Measurements from ENCODE around the gene SPRR2F. TPM values are rescaled to one million over a fixed set of nuclear protein-coding genes. Genes with fewer than 3 reads are reported as not detected.

Gene SPRR2F
- total and polyA plus RNA-seq, 2 of the 4 experiments (the other 2 are of a cell fraction), result not detected

DNA sequence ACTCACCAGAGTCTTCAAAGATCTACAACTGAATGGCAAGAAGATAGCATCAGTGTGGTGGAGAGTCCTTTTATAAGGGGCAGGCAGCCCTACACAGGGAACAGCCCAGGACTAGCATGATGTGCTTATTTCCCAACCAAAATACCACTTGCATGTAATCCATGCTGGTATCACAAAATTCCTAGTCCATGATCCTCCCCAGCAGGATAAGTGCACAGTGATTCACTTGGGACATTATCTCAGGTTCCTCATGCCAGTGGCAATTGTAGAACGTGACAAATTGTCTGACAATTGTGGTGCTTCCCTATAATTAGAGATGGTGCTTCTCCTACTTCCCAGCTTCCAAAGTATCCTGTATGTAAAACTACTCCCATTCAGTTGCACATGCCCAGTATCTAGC, 37.5 kb upstream of the SPRR2F start, which contains the start of gene SPRR2G:
SPRR2G (minus strand) TSS at position 45 of the 400 bp plus-strand sequence. CDS start 780 bp downstream, outside the sequence.
- Histone ChIP-seq H4K8ac (ENCODE audit: low read depth in 2 of 2, low read length in 2 of 2) (no peak within 1 kb of the TSS), H3K4me2 (ENCODE audit: low read depth, low read length) (no peak within 1 kb of the TSS), H3K23ac (ENCODE audit: low read depth, low read length) (no peak within 1 kb of the TSS), H2AK5ac (ENCODE audit: low read depth, low read length) (no peak within 1 kb of the TSS), H2AK9ac (replicated peaks; ENCODE audit: low read depth, low read length, poor library complexity) (no peak within 1 kb of the TSS), H3K14ac (replicated peaks; ENCODE audit: low read depth, low read length) (no peak within 1 kb of the TSS), H3K4me3 (ENCODE audit: insufficient read depth, low read depth, low read length) (no peak within 1 kb of the TSS), H2BK15ac (ENCODE audit: low read depth, low read length) (no peak within 1 kb of the TSS), H2BK5ac (ENCODE audit: low read depth, low read length, poor library complexity, severe bottlenecking) (no peak within 1 kb of the TSS), H3K9ac (ENCODE audit: low read depth, low read length) (no peak within 1 kb of the TSS), H3K36me3 (ENCODE audit: control insufficient read depth, insufficient read depth, low read length) (no peaks in the 10 kb centered on the region), H3K9me3 (ENCODE audit: control insufficient read depth, insufficient read depth, low read length) (no peaks in the 10 kb centered on the region), H3K27ac (ENCODE audit: insufficient read depth, low read length) (no peak within 1 kb of the TSS), H4K91ac (ENCODE audit: insufficient read depth, low read depth, low read length) (no peak within 1 kb of the TSS), H4K20me1 (ENCODE audit: insufficient read depth, low read length) (no peaks in the 10 kb centered on the region), H3K9me1 (ENCODE audit: insufficient read depth, low read length) (no peaks in the 10 kb centered on the region), H3K18ac (ENCODE audit: low read depth, low read length) (no peak within 1 kb of the TSS), H3K79me1 (ENCODE audit: low read depth in 1 of 2, low read length in 2 of 2) (no peaks in the 10 kb centered on the region), H2AFZ (replicated peaks; ENCODE audit: low read length, poor library complexity) (no peak within 1 kb of the TSS), H3K56ac (ENCODE audit: extremely low read depth, insufficient read depth, low read length) (no peak within 1 kb of the TSS), H3K4me1 (ENCODE audit: control insufficient read depth, insufficient read depth, low read length) (no peaks in the 10 kb centered on the region), H4K5ac (ENCODE audit: low read depth, low read length) (no peak within 1 kb of the TSS), H2BK20ac (ENCODE audit: low read depth, low read length) (no peak within 1 kb of the TSS), H2BK120ac (ENCODE audit: low read depth, low read length) (no peak within 1 kb of the TSS), H3K27me3 (ENCODE audit: control insufficient read depth, insufficient read depth, low read length) (no peaks in the 10 kb centered on the region), H3K4ac (ENCODE audit: low read depth, low read length) (no peak within 1 kb of the TSS)
- intact Hi-C loops (cut with micrococcal nuclease) (no loop called here), dilution Hi-C loops (cut with HindIII; ENCODE audit: low sequenced_read_pairs, unreplicated experiment) (no loop called here), in situ Hi-C loops (cut with MboI; ENCODE audit: low sequenced_read_pairs) (no loop called here)
- ATAC-seq (ENCODE audit: low read depth) (no peak), DNase-seq (no peak)
- WGBS, 2 experiments (ENCODE audit: extremely low coverage in 2 of 2, insufficient read length in 1 of 2), result no CpG with 5 or more reads among the region's 1 CpG
- ChIA-PET CTCF (interaction anchor here (0.6 kb wide), 1 partner anchor 14 kb away, joined by 4 read pairs; no protein-coding TSS in a partner anchor), POLR2A (ENCODE audit: unreplicated experiment) (no interaction called here)
- no TSS peak for BruUV-seq (replicated peaks)
- TF ChIP-seq SMC3 (IDR thresholded peaks at IDR 0.05; ENCODE audit: low read depth, low read length) (no peak), POLR2A (IDR thresholded peaks at IDR 0.05; ENCODE audit: low read depth, low read length) (no peak), RCOR1 (IDR thresholded peaks at IDR 0.05; ENCODE audit: insufficient replicate concordance, low read length) (no peak), RFX5 (IDR thresholded peaks at IDR 0.05; ENCODE audit: low read depth, low read length) (no peak), FOS (IDR thresholded peaks at IDR 0.05; ENCODE audit: low read depth, low read length) (no peak), NFE2L2 (IDR thresholded peaks at IDR 0.05; ENCODE audit: low read depth, low read length) (no peak)

All from IMR-90 (cell line).